ENCODE results near the gene ARHGEF12.

Gene ARHGEF12

DNA sequence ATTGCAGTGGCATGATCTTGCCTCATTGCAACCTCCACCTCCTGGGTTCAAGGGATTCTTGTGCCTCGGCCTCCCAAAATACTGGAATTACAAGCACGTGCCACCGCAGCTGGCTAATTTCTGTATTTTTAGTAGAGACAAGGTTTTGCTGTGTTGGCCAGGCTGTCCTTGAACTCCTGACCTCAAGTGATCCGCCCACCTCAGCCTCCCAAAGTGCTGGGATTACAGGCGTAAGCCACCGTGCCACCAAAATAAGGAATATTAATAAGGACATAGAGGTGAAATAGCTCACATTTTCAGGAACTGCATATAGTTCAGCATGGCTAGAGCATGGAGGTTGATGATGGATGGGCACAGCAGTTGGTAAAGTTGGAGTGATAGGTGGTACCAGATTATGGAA, 21.4 kb downstream of the ARHGEF12 start:
- Histone ChIP-seq H2AFZ (ENCODE audit: low read depth, low read length) (no peak overlapping the region), H3K4me1 (ENCODE audit: control insufficient read depth, insufficient read depth, low read depth, low read length) (peaks cover 8% of the 10 kb centered on the region), H4K8ac (ENCODE audit: low read length) (no peak overlapping the region), H2BK5ac (ENCODE audit: low read depth, low read length, poor library complexity, severe bottlenecking) (no peak overlapping the region), H3K18ac (ENCODE audit: low read depth in 1 of 2, low read length in 2 of 2) (no peak overlapping the region), H4K91ac (ENCODE audit: low read length) (no peak overlapping the region), H3K4me3 (ENCODE audit: insufficient read depth in 1 of 2, low read depth in 1 of 2, low read length in 2 of 2) (no peak overlapping the region), H3K27ac (ENCODE audit: low read length, poor library complexity, severe bottlenecking) (no peak overlapping the region), H2AK5ac (ENCODE audit: low read length, severe bottlenecking) (no peak overlapping the region), H2BK120ac (ENCODE audit: low read depth, low read length) (no peak overlapping the region), H3K4ac (ENCODE audit: low read depth in 1 of 2, low read length in 2 of 2) (no peak overlapping the region), H3K36me3 (ENCODE audit: control insufficient read depth in 1 of 2, insufficient read depth in 2 of 2, low read depth in 1 of 2, low read length in 2 of 2) (peaks cover 0 to 1% of the 10 kb centered on the region in 2 experiments), H3K9me3 (ENCODE audit: control insufficient read depth, low read length) (no peaks in the 10 kb centered on the region), H3K23ac (ENCODE audit: low read length in 2 of 2) (no peak overlapping the region), H2BK12ac (ENCODE audit: low read length in 2 of 2) (no peak overlapping the region), H3K9ac (ENCODE audit: low read length) (no peak overlapping the region), H2BK15ac (ENCODE audit: low read depth, poor library complexity, severe bottlenecking) (no peak overlapping the region), H3K14ac (ENCODE audit: low read length in 2 of 2) (no peak overlapping the region), H3K79me1 (replicated peaks; ENCODE audit: low read length, poor library complexity, severe bottlenecking) (no peaks in the 10 kb centered on the region), H3K4me2 (ENCODE audit: low read length, poor library complexity, severe bottlenecking) (no peak overlapping the region), H3K27me3 (ENCODE audit: control insufficient read depth in 1 of 2, insufficient read depth in 1 of 2, low read length in 2 of 2) (no peaks in the 10 kb centered on the region)
- DNase-seq = no peak
- 99% methylated on average over 6 of the region's 6 CpGs for WGBS

GRCh38 chr11:120358729-120359128, 22.5 kb downstream of the ARHGEF12 start:
- H2BK5ac ChIP-seq (ENCODE audit: low read depth, low read length, poor library complexity, severe bottlenecking) = no peak overlapping the region

GRCh38 chr11:120363436-120363835, 27.2 kb downstream of the ARHGEF12 start:
- no peak overlapping the region for H4K8ac ChIP-seq (ENCODE audit: low read length)
- H3K4ac ChIP-seq (ENCODE audit: low read depth in 1 of 2, low read length in 2 of 2) = no peak overlapping the region
- no peak overlapping the region for H3K4me3 ChIP-seq (ENCODE audit: insufficient read depth in 1 of 2, low read depth in 1 of 2, low read length in 2 of 2)
- no peak overlapping the region for H2BK15ac ChIP-seq (ENCODE audit: low read depth, poor library complexity, severe bottlenecking)
- no peaks in the 10 kb centered on the region for H3K27me3 ChIP-seq (ENCODE audit: control insufficient read depth in 1 of 2, insufficient read depth in 1 of 2, low read length in 2 of 2)
- H3K79me1 ChIP-seq (replicated peaks; ENCODE audit: low read length, poor library complexity, severe bottlenecking) = no peaks in the 10 kb centered on the region
- no peak for DNase-seq
- H2BK12ac ChIP-seq (ENCODE audit: low read length in 2 of 2) = no peak overlapping the region
- H3K23ac ChIP-seq (ENCODE audit: low read length in 2 of 2) = peak overlapping the region in 1 of 2 experiments; percentile 24
- no peak overlapping the region for H4K91ac ChIP-seq (ENCODE audit: low read length)
- no peak overlapping the region for H2BK5ac ChIP-seq (ENCODE audit: low read depth, low read length, poor library complexity, severe bottlenecking)
- H2AFZ ChIP-seq (ENCODE audit: low read depth, low read length) = no peak overlapping the region
- peak overlapping the region; percentile 23 for H3K27ac ChIP-seq (ENCODE audit: low read length, poor library complexity, severe bottlenecking)
- peak overlapping the region; percentile 14 for H3K4me2 ChIP-seq (ENCODE audit: low read length, poor library complexity, severe bottlenecking)
- no peaks in the 10 kb centered on the region for H3K36me3 ChIP-seq (ENCODE audit: control insufficient read depth in 1 of 2, insufficient read depth in 2 of 2, low read depth in 1 of 2, low read length in 2 of 2)
- peaks cover 3% of the 10 kb centered on the region for H3K4me1 ChIP-seq (ENCODE audit: control insufficient read depth, insufficient read depth, low read depth, low read length)
- no peak overlapping the region for H3K14ac ChIP-seq (ENCODE audit: low read length in 2 of 2)
- H2BK120ac ChIP-seq (ENCODE audit: low read depth, low read length) = no peak overlapping the region
- H3K9ac ChIP-seq (ENCODE audit: low read length) = no peak overlapping the region
- no peaks in the 10 kb centered on the region for H3K9me3 ChIP-seq (ENCODE audit: control insufficient read depth, low read length)
- H2AK5ac ChIP-seq (ENCODE audit: low read length, severe bottlenecking) = no peak overlapping the region
- peak overlapping the region in 1 of 2 experiments; percentile 21 for H3K18ac ChIP-seq (ENCODE audit: low read depth in 1 of 2, low read length in 2 of 2)

More at GRCh38 chr11:120358729-120359128, 22.5 kb downstream of the ARHGEF12 start:
- H2AK5ac ChIP-seq (ENCODE audit: low read length, severe bottlenecking) = no peak overlapping the region
- no peak overlapping the region for H4K8ac ChIP-seq (ENCODE audit: low read length)
- no peaks in the 10 kb centered on the region for H3K27me3 ChIP-seq (ENCODE audit: control insufficient read depth in 1 of 2, insufficient read depth in 1 of 2, low read length in 2 of 2)
- H3K4me3 ChIP-seq (ENCODE audit: insufficient read depth in 1 of 2, low read depth in 1 of 2, low read length in 2 of 2) = no peak overlapping the region
- no peak for DNase-seq
- H3K4me2 ChIP-seq (ENCODE audit: low read length, poor library complexity, severe bottlenecking) = no peak overlapping the region
- 99% methylated on average over 3 of the region's 3 CpGs for WGBS
- no peak overlapping the region for H4K91ac ChIP-seq (ENCODE audit: low read length)
- H2BK15ac ChIP-seq (ENCODE audit: low read depth, poor library complexity, severe bottlenecking) = no peak overlapping the region
- no peak overlapping the region for H3K23ac ChIP-seq (ENCODE audit: low read length in 2 of 2)
- H3K4ac ChIP-seq (ENCODE audit: low read depth in 1 of 2, low read length in 2 of 2) = no peak overlapping the region
- no peak overlapping the region for H2AFZ ChIP-seq (ENCODE audit: low read depth, low read length)
- H3K9ac ChIP-seq (ENCODE audit: low read length) = no peak overlapping the region
- H3K36me3 ChIP-seq (ENCODE audit: control insufficient read depth in 1 of 2, insufficient read depth in 2 of 2, low read depth in 1 of 2, low read length in 2 of 2) = no peaks in the 10 kb centered on the region
- peaks cover 6% of the 10 kb centered on the region for H3K4me1 ChIP-seq (ENCODE audit: control insufficient read depth, insufficient read depth, low read depth, low read length)
- no peak overlapping the region for H3K14ac ChIP-seq (ENCODE audit: low read length in 2 of 2)
- H3K79me1 ChIP-seq (replicated peaks; ENCODE audit: low read length, poor library complexity, severe bottlenecking) = no peaks in the 10 kb centered on the region
- H2BK120ac ChIP-seq (ENCODE audit: low read depth, low read length) = no peak overlapping the region
- no peak overlapping the region for H3K27ac ChIP-seq (ENCODE audit: low read length, poor library complexity, severe bottlenecking)
- H2BK12ac ChIP-seq (ENCODE audit: low read length in 2 of 2) = no peak overlapping the region
- H3K9me3 ChIP-seq (ENCODE audit: control insufficient read depth, low read length) = no peaks in the 10 kb centered on the region
- H3K18ac ChIP-seq (ENCODE audit: low read depth in 1 of 2, low read length in 2 of 2) = no peak overlapping the region

- Histone ChIP-seq H3K4me2 (ENCODE audit: low read length, poor library complexity, severe bottlenecking) (no peak overlapping the region), H2BK12ac (ENCODE audit: low read length in 2 of 2) (no peak overlapping the region), H3K4me1 (ENCODE audit: control insufficient read depth, insufficient read depth, low read depth, low read length) (peaks cover 3% of the 10 kb centered on the region), H3K27me3 (ENCODE audit: control insufficient read depth in 1 of 2, insufficient read depth in 1 of 2, low read length in 2 of 2) (no peaks in the 10 kb centered on the region), H3K9ac (ENCODE audit: low read length) (no peak overlapping the region), H2BK120ac (ENCODE audit: low read depth, low read length) (no peak overlapping the region), H2AK5ac (ENCODE audit: low read length, severe bottlenecking) (no peak overlapping the region), H3K9me3 (ENCODE audit: control insufficient read depth, low read length) (no peaks in the 10 kb centered on the region), H3K14ac (ENCODE audit: low read length in 2 of 2) (no peak overlapping the region), H3K23ac (ENCODE audit: low read length in 2 of 2) (no peak overlapping the region), H3K4me3 (ENCODE audit: insufficient read depth in 1 of 2, low read depth in 1 of 2, low read length in 2 of 2) (no peak overlapping the region), H2BK5ac (ENCODE audit: low read depth, low read length, poor library complexity, severe bottlenecking) (no peak overlapping the region), H3K18ac (ENCODE audit: low read depth in 1 of 2, low read length in 2 of 2) (no peak overlapping the region), H3K4ac (ENCODE audit: low read depth in 1 of 2, low read length in 2 of 2) (no peak overlapping the region), H3K27ac (ENCODE audit: low read length, poor library complexity, severe bottlenecking) (no peak overlapping the region), H3K79me1 (replicated peaks; ENCODE audit: low read length, poor library complexity, severe bottlenecking) (no peaks in the 10 kb centered on the region), H2BK15ac (ENCODE audit: low read depth, poor library complexity, severe bottlenecking) (no peak overlapping the region), H4K91ac (ENCODE audit: low read length) (no peak overlapping the region), H3K36me3 (ENCODE audit: control insufficient read depth in 1 of 2, insufficient read depth in 2 of 2, low read depth in 1 of 2, low read length in 2 of 2) (no peaks in the 10 kb centered on the region), H2AFZ (ENCODE audit: low read depth, low read length) (no peak overlapping the region), H4K8ac (ENCODE audit: low read length) (no peak overlapping the region)
- no peak for DNase-seq
Observed at GRCh38 chr11:120365512-120365911, 29.3 kb downstream of the ARHGEF12 start.

Data from mesenchymal stem cell (in vitro differentiated cells and primary cell).